Type B pancreatic cell (in vitro differentiated cells): Measurements from ENCODE around the gene ROR1. TPM values are rescaled to one million over a fixed set of nuclear protein-coding genes. Genes with fewer than 3 reads are reported as not detected.

Source experiments
- DNase-seq: peaks from one replicate; pipeline ENCODE4 v3.0.0; 2021; ENCODE audit warnings: mixed read lengths; ENCODE audit not compliant: unreplicated experiment; ENCODE audit errors: extremely low spot score
- H3K27ac Mint-ChIP-seq: 2 replicates; pipeline ENCODE4 v1.8.0; 2021; ENCODE audit warnings: mild to moderate bottlenecking, mixed read lengths
- H3K27me3 Mint-ChIP-seq: 2 replicates; pipeline ENCODE4 v1.8.0; 2021; ENCODE audit warnings: mixed read lengths
- H3K36me3 Mint-ChIP-seq: 2 replicates; pipeline ENCODE4 v1.8.0; 2021; ENCODE audit warnings: mixed read lengths
- H3K4me1 Mint-ChIP-seq: one replicate; pipeline ENCODE4 v1.8.0; 2021; ENCODE audit warnings: mixed read lengths; ENCODE audit not compliant: unreplicated experiment
- H3K4me3 Mint-ChIP-seq: 2 replicates; pipeline ENCODE4 v1.8.0; 2021; ENCODE audit warnings: mild to moderate bottlenecking, mixed read lengths
- H3K9me3 Mint-ChIP-seq: 2 replicates; pipeline ENCODE4 v1.8.0; 2021; ENCODE audit warnings: mixed read lengths
- CTCF ChIP-seq: fragments of 200-600 bp; sonication (generic); conservative IDR thresholded peaks from 2 replicates; pipeline ENCODE4 v1.5.0; 2021; ENCODE audit warnings: antibody characterized with exemption, mild to moderate bottlenecking
- total RNA-seq: library from RNA; stranded (reverse); gene quantifications from 2 replicates; pipeline ENCODE4 v1.2.1, GENCODE V29; 2021; ENCODE audit warnings: low replicate concordance

Gene ROR1
- total RNA-seq, 1 donor from 2014 or later: 32.0 TPM

GRCh38 chr1:63947904-63948303 is 174.1 kb downstream of the ROR1 start:
- TF ChIP-seq CTCF: no peak
- Mint-ChIP-seq H3K27ac (no peak overlapping the region), H3K36me3 (peaks cover 9% of the 10 kb centered on the region), H3K9me3 (no peaks in the 10 kb centered on the region), H3K4me3 (no peak overlapping the region), H3K4me1 (peaks cover 40% of the 10 kb centered on the region), H3K27me3 (no peaks in the 10 kb centered on the region)
- no peak for DNase-seq

GRCh38 chr1:63950023-63950422 is 176.2 kb downstream of the ROR1 start:
- Mint-ChIP-seq H3K9me3 (peaks cover 15% of the 10 kb centered on the region), H3K4me1 (peaks cover 28% of the 10 kb centered on the region), H3K27ac (no peak overlapping the region), H3K4me3 (no peak overlapping the region), H3K36me3 (peaks cover 20% of the 10 kb centered on the region), H3K27me3 (no peaks in the 10 kb centered on the region)
- DNase-seq: no peak
- TF ChIP-seq CTCF: no peak

GRCh38 chr1:63951059-63951946 is 177.5 kb downstream of the ROR1 start:
- Mint-ChIP-seq H3K4me3 (no peak overlapping the region), H3K27ac (no peak overlapping the region), H3K9me3 (peaks cover 15% of the 10 kb centered on the region), H3K36me3 (peaks cover 20% of the 10 kb centered on the region), H3K27me3 (no peaks in the 10 kb centered on the region), H3K4me1 (peaks cover 31% of the 10 kb centered on the region)
- TF ChIP-seq CTCF: no peak
- no peak for DNase-seq

- no peak for DNase-seq
- H3K36me3 Mint-ChIP-seq: peaks cover 24% of the 10 kb centered on the region
- no peak overlapping the region for H3K4me3 Mint-ChIP-seq
- H3K27ac Mint-ChIP-seq: no peak overlapping the region
- H3K27me3 Mint-ChIP-seq: no peaks in the 10 kb centered on the region
- peaks cover 26% of the 10 kb centered on the region for H3K4me1 Mint-ChIP-seq
- TF ChIP-seq CTCF: no peak
- peaks cover 15% of the 10 kb centered on the region for H3K9me3 Mint-ChIP-seq
These were observed 180.4 kb downstream of the ROR1 start for GRCh38 chr1:63954187-63954586.

- no peak overlapping the region for H3K27ac Mint-ChIP-seq
These were observed 181.7 kb downstream of the ROR1 start for GRCh38 chr1:63955370-63956145.

More at GRCh38 chr1:63955370-63956145, 181.7 kb downstream of the ROR1 start:
- Mint-ChIP-seq H3K27me3 (peaks cover 5% of the 10 kb centered on the region), H3K36me3 (peaks cover 30% of the 10 kb centered on the region), H3K9me3 (peaks cover 15% of the 10 kb centered on the region), H3K4me1 (peaks cover 15% of the 10 kb centered on the region), H3K4me3 (no peak overlapping the region)
- TF ChIP-seq CTCF: no peak
- no peak for DNase-seq
